Tibial nerve (tissue), 4 donors: ENCODE measurements around the gene RIPK4. TPM values are rescaled to one million over a fixed set of nuclear protein-coding genes. Genes with fewer than 3 reads are reported as not detected.

ENCODE experiments used
- DNase-seq, 2 donors: peaks; one replicate each; pipeline ENCODE4 v3.0.0-alpha.2; 2019; ENCODE audit warnings: low spot score in 2 of 2
- H3K27ac ChIP-seq, 4 donors: fragments of 200-600 bp; sonication (generic) in 3 of 4; one replicate each; pipeline ENCODE4 v1.5.1; 2017 to 2019; ENCODE audit warnings: mild to moderate bottlenecking in 1 of 4
- H3K27me3 ChIP-seq, 2 donors: fragments of 200-600 bp; sonication (generic) in 1 of 2; one replicate each; pipeline versions ENCODE4 v1.5.1 to v1.6.0; 2017 to 2019
- H3K36me3 ChIP-seq, 3 donors: fragments of 200-600 bp; sonication (generic); one replicate each; pipeline ENCODE4 v1.5.1; 2018 to 2019
- H3K4me1 ChIP-seq, 4 donors: fragments of 200-600 bp; sonication (generic) in 3 of 4; one replicate each; pipeline ENCODE4 v1.5.1; 2017 to 2019
- H3K4me3 ChIP-seq, 4 donors: fragments of 200-600 bp; sonication (generic) in 3 of 4; one replicate each; pipeline ENCODE4 v1.5.1; 2017 to 2019; ENCODE audit warnings: mild to moderate bottlenecking in 1 of 4, moderate library complexity in 1 of 4
- H3K9me3 ChIP-seq, 4 donors: fragments of 200-600 bp; sonication (generic) in 3 of 4; one replicate each; pipeline ENCODE4 v1.5.1; 2017 to 2019
- CTCF ChIP-seq, 5 experiments: fragments of 200-600 bp in 3 of 5; fragments of 450-650 bp in 2 of 5; sonication (generic) in 3 of 5; IDR thresholded peaks; one replicate each; pipeline ENCODE4 v1.5.1; 2016 to 2019; ENCODE audit warnings: antibody characterized with exemption in 5 of 5, mild to moderate bottlenecking in 3 of 5, moderate library complexity in 2 of 5
- EP300 ChIP-seq, 2 donors: sonication (generic); formaldehyde crosslinking; IDR thresholded peaks; one replicate each; pipeline ENCODE4 v1.6.1; 2017; ENCODE audit warnings: antibody characterized with exemption in 2 of 2, mild to moderate bottlenecking in 1 of 2
- POLR2A ChIP-seq, 2 donors: fragments of 450-650 bp; IDR thresholded peaks; one replicate each; pipeline ENCODE4 v1.6.1; 2017; ENCODE audit warnings: antibody characterized with exemption in 2 of 2, mild to moderate bottlenecking in 2 of 2, moderate library complexity in 2 of 2
- WGBS, 2 donors: methylation state at CpG; one replicate each; pipeline ENCODE4 v1.1.5; 2018; 5-methylcytosine and 5-hydroxymethylcytosine counted together
- total RNA-seq, 4 donors: library from RNA; depleted of rRNA; stranded (reverse); fragments of >200 nt; gene quantifications; one replicate each; pipeline ENCODE4 v1.1.0, GENCODE V29; 2016

Gene RIPK4
- total RNA-seq, 4 donors from 2014 or later: 0.66 to 1.6 (median 1.2) TPM

GRCh38 chr21:41759926-41760325 is 6.9 kb downstream of the RIPK4 start:
- H3K27ac ChIP-seq: no peak overlapping the region
- no peak for DNase-seq
- H3K9me3 ChIP-seq: no peaks in the 10 kb centered on the region
- no peak overlapping the region for H3K4me3 ChIP-seq
- no peaks in the 10 kb centered on the region for H3K36me3 ChIP-seq
- 84 to 91% methylated on average over 5 of the region's 5 CpGs for WGBS, 2 donors
- peaks cover 0 to 20% (median 3%) of the 10 kb centered on the region in 4 donors for H3K4me1 ChIP-seq
- TF ChIP-seq POLR2A (IDR thresholded peaks at IDR 0.05) (no peak), CTCF (IDR thresholded peaks at IDR 0.05) (no peak), EP300 (IDR thresholded peaks at IDR 0.05) (no peak)
- peaks cover 0 to 49% of the 10 kb centered on the region in 2 donors for H3K27me3 ChIP-seq

- Histone ChIP-seq H3K27me3 (peaks cover 0 to 43% of the 10 kb centered on the region in 2 donors), H3K9me3 (no peaks in the 10 kb centered on the region), H3K4me3 (no peak overlapping the region), H3K36me3 (no peaks in the 10 kb centered on the region), H3K4me1 (peaks cover 0 to 20% (median 3%) of the 10 kb centered on the region in 4 donors), H3K27ac (no peak overlapping the region)
- 82 to 83% methylated on average over 11 of the region's 11 CpGs for WGBS, 2 donors
- TF ChIP-seq CTCF (IDR thresholded peaks at IDR 0.05) (no peak), POLR2A (IDR thresholded peaks at IDR 0.05) (no peak), EP300 (IDR thresholded peaks at IDR 0.05) (no peak)
- DNase-seq: no peak
Measured at GRCh38 chr21:41759214-41759840, 7.5 kb downstream of the RIPK4 start.

- no peak overlapping the region for H3K27ac ChIP-seq
- H3K4me3 ChIP-seq: no peak overlapping the region
- no peaks in the 10 kb centered on the region for H3K9me3 ChIP-seq
- WGBS, 2 donors: 84 to 85% methylated on average over 5 of the region's 5 CpGs
- H3K27me3 ChIP-seq: peaks cover 0 to 35% of the 10 kb centered on the region in 2 donors
- TF ChIP-seq POLR2A (IDR thresholded peaks at IDR 0.05) (no peak), EP300 (IDR thresholded peaks at IDR 0.05) (no peak), CTCF (IDR thresholded peaks at IDR 0.05) (no peak)
- no peaks in the 10 kb centered on the region for H3K36me3 ChIP-seq
- DNase-seq: no peak
- H3K4me1 ChIP-seq: peaks cover 0 to 20% (median 3%) of the 10 kb centered on the region in 4 donors
Measured at GRCh38 chr21:41758550-41758949, 8.3 kb downstream of the RIPK4 start.

GRCh38 chr21:41755934-41756773 is 10.7 kb downstream of the RIPK4 start:
- H3K27me3 ChIP-seq: peaks cover 0 to 11% of the 10 kb centered on the region in 2 donors
- no peaks in the 10 kb centered on the region for H3K9me3 ChIP-seq
- H3K4me3 ChIP-seq: no peak overlapping the region
- 94 to 95% methylated on average over 33 of the region's 33 CpGs for WGBS, 2 donors
- H3K4me1 ChIP-seq: peaks cover 0 to 4% (median 0%) of the 10 kb centered on the region in 4 donors
- H3K36me3 ChIP-seq: no peaks in the 10 kb centered on the region
- H3K27ac ChIP-seq: no peak overlapping the region
- no peak for DNase-seq
- TF ChIP-seq EP300 (IDR thresholded peaks at IDR 0.05): no peak
- no peak for TF ChIP-seq POLR2A (IDR thresholded peaks at IDR 0.05)
- no peak for TF ChIP-seq CTCF (IDR thresholded peaks at IDR 0.05)
